Sigmoid colon (tissue), 7 donors: ENCODE results near the gene PXDN. TPM values are rescaled to one million over a fixed set of nuclear protein-coding genes. Genes with fewer than 3 reads are reported as not detected.

Experiments used
- DNase-seq: peaks from one replicate; pipeline ENCODE4 v3.0.0-alpha.2; 2019
- H3K27ac ChIP-seq, 4 donors: fragments of 200-600 bp; sonication (generic); one replicate each; pipeline ENCODE4 v1.5.1; 2016 to 2019; ENCODE audit warnings: mild to moderate bottlenecking in 1 of 4
- H3K27me3 ChIP-seq, 3 donors: fragments of 200-600 bp; sonication (generic); one replicate each; pipeline ENCODE4 v1.5.1; 2019; ENCODE audit warnings: mild to moderate bottlenecking in 1 of 3
- H3K36me3 ChIP-seq, 4 donors: fragments of 200-600 bp; sonication (generic); one replicate each; pipeline ENCODE4 v1.5.1; 2016 to 2019
- H3K4me1 ChIP-seq, 4 donors: fragments of 200-600 bp; sonication (generic); one replicate each; pipeline ENCODE4 v1.5.1; 2017 to 2019
- H3K4me3 ChIP-seq, 4 donors: fragments of 200-600 bp; sonication (generic); one replicate each; pipeline ENCODE4 v1.5.1; 2017 to 2019; ENCODE audit warnings: mild to moderate bottlenecking in 2 of 4, moderate library complexity in 1 of 4
- H3K9me3 ChIP-seq, 4 donors: fragments of 200-600 bp in 3 of 4; sonication (generic) in 3 of 4; one replicate each; pipeline versions ENCODE4 v1.5.1 to v1.6.1; 2013 to 2019
- EP300 ChIP-seq, 4 donors: sonication (generic); formaldehyde crosslinking; IDR thresholded peaks; one replicate each; pipeline ENCODE4 v1.6.1; 2017; ENCODE audit warnings: antibody characterized with exemption in 4 of 4
- POLR2A ChIP-seq, 2 donors: fragments of 450-650 bp; IDR thresholded peaks; one replicate each; pipeline ENCODE4 v1.6.1; 2016; ENCODE audit warnings: antibody characterized with exemption in 2 of 2, mild to moderate bottlenecking in 2 of 2, moderate library complexity in 2 of 2
- POLR2AphosphoS5 ChIP-seq, 4 donors: sonication (generic); formaldehyde crosslinking; IDR thresholded peaks; one replicate each; pipeline ENCODE4 v1.6.1; 2017; ENCODE audit warnings: antibody characterized with exemption in 4 of 4
- WGBS, 2 donors: extraction: QIAGEN DNeasy Blood & Tissue Kit; methylation state at CpG; one replicate each; pipeline ENCODE4 v1.1.7; 2013; 5-methylcytosine and 5-hydroxymethylcytosine counted together
- intact Hi-C: fragments of 100-400 bp; cut with DNase I; formaldehyde crosslinking; loops from one replicate; pipeline ENCODE4 v1.15.1; 2023
- polyA plus RNA-seq, 3 donors: library from polyadenylated mRNA; stranded (reverse); fragments of 200-250 nt; gene quantifications; one replicate each; pipeline ENCODE4 v1.2.3, GENCODE V29; 2013
- total RNA-seq, 4 donors: library from RNA; depleted of rRNA; stranded (reverse); fragments of >200 nt; gene quantifications; one replicate each; pipeline ENCODE4 v1.1.0, GENCODE V29; 2016
- TF ChIP-seq, protein P1 (sequence below), 4 experiments: fragments of 450-650 bp in 3 of 4; fragments of 200-600 bp in 1 of 4; IDR thresholded peaks; one replicate each; pipeline ENCODE4 v1.5.1; 2016 to 2019; ENCODE audit warnings: antibody characterized with exemption in 4 of 4, mild to moderate bottlenecking in 3 of 4, moderate library complexity in 2 of 4
- donor health status: healthy with polysubstance abuse.
- donor health status: Bipolar disorder and iron deficiency.
- donor health status: healthy.

PXDN gene
- total and polyA plus RNA-seq, 7 donors, result 1.2 to 126 (median 34.4) TPM

DNA sequence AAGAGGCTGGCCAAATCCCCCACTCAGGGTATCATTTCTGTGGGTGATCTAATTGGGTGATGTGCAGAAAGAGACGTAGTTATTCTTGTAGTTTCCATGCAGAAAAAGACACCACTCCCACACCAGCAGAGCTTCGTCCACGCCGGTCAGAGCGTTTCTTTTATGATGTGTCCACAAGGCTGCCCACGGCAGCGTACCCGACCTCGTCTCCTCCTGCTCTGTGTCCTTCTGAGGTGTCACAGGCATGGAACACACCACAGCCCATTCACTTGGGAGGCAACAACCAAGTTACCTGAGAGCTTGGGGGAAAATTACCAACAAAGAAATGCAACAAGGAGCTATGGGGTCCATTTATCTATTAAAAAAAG is 131.3 kb downstream of the PXDN start:
- Histone ChIP-seq H3K4me1 (no peaks in the 10 kb centered on the region), H3K9me3 (no peaks in the 10 kb centered on the region), H3K4me3 (no peak overlapping the region), H3K27ac (no peak overlapping the region), H3K27me3 (no peaks in the 10 kb centered on the region), H3K36me3 (no peaks in the 10 kb centered on the region)
- DNase-seq, result no peak
- intact Hi-C loops, result no loop called here
- 88 to 95% methylated on average over 9 of the region's 9 CpGs for WGBS, 2 donors
- TF ChIP-seq EP300 (IDR thresholded peaks at IDR 0.05) (no peak), POLR2A (IDR thresholded peaks at IDR 0.05) (no peak), POLR2AphosphoS5 (IDR thresholded peaks at IDR 0.05) (no peak)
- TF ChIP-seq, protein P1, sequence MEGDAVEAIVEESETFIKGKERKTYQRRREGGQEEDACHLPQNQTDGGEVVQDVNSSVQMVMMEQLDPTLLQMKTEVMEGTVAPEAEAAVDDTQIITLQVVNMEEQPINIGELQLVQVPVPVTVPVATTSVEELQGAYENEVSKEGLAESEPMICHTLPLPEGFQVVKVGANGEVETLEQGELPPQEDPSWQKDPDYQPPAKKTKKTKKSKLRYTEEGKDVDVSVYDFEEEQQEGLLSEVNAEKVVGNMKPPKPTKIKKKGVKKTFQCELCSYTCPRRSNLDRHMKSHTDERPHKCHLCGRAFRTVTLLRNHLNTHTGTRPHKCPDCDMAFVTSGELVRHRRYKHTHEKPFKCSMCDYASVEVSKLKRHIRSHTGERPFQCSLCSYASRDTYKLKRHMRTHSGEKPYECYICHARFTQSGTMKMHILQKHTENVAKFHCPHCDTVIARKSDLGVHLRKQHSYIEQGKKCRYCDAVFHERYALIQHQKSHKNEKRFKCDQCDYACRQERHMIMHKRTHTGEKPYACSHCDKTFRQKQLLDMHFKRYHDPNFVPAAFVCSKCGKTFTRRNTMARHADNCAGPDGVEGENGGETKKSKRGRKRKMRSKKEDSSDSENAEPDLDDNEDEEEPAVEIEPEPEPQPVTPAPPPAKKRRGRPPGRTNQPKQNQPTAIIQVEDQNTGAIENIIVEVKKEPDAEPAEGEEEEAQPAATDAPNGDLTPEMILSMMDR (IDR thresholded peaks at IDR 0.05), result no peak

DNA sequence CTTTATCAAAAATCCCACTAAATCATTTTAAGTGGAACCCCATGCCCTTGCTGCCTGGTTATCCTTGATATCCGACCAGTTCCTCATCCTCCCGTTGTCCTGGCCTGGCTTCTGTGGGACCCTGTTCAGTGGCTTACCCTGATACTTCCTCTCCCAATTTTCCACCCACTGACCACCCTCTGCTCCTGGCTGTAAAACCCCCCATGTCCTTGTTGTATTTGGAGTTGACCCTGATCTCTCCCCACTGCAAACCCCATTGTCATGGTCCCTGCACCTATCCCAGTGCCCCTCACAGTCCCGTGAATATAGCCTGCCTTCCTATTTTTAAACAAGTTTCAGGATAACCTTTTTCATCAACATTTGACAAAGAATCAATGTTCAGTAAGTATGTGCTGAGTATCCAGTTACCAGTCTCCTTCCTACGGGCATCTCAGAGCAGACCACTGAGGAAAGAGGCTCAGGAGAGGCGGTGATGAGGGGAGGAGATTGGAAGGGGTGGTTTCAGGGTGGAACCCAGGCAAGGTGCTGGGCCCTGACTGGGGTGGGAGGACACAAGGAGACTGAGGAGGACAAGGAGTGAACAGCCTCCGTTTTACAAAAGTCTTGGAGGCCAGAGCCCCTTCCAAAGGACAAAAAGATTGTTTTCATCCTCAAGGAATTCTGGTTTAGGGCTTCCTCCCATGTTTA is 131.8 kb downstream of the PXDN start:
- Histone ChIP-seq H3K9me3 (no peaks in the 10 kb centered on the region), H3K27ac (no peak overlapping the region), H3K4me3 (no peak overlapping the region), H3K4me1 (no peaks in the 10 kb centered on the region), H3K27me3 (no peaks in the 10 kb centered on the region), H3K36me3 (no peaks in the 10 kb centered on the region)
- 90 to 92% methylated on average over 6 of the region's 6 CpGs for WGBS, 2 donors
- TF ChIP-seq POLR2AphosphoS5 (IDR thresholded peaks at IDR 0.05), result no peak
- TF ChIP-seq, protein P1 (IDR thresholded peaks at IDR 0.05), result no peak
- TF ChIP-seq POLR2A (IDR thresholded peaks at IDR 0.05), result no peak
- no peak for TF ChIP-seq EP300 (IDR thresholded peaks at IDR 0.05)
- intact Hi-C loops, result no loop called here
- DNase-seq, result no peak

DNA sequence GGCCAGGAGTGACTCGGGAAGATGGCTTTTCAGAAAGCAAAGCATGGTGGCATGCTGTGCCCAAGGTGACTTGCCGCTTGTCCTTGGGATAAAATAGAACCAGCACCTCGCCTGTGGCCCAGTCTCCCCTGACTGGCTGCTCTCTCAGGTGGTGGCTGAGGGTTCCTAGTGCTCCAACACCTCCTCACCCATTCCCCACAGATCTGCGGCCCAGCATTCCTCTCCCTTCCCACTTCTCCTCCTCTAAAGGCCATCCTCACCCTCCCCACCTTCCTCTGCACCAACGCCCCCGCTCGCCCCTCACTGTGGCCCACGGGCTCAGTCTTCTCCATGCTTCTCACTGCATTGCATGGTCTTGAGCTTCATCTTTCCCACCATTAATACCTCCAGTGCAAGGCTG is 132.4 kb downstream of the PXDN start:
- no peaks in the 10 kb centered on the region for H3K9me3 ChIP-seq
- no peaks in the 10 kb centered on the region for H3K4me1 ChIP-seq
- DNase-seq, result no peak
- H3K27me3 ChIP-seq, result no peaks in the 10 kb centered on the region
- TF ChIP-seq EP300 (IDR thresholded peaks at IDR 0.05) (no peak), POLR2A (IDR thresholded peaks at IDR 0.05) (no peak), POLR2AphosphoS5 (IDR thresholded peaks at IDR 0.05) (no peak)
- TF ChIP-seq, protein P1 (IDR thresholded peaks at IDR 0.05), result no peak
- intact Hi-C loops, result no loop called here
- H3K36me3 ChIP-seq, result no peaks in the 10 kb centered on the region
- WGBS, 2 donors, result 80 to 90% methylated on average over 8 of the region's 8 CpGs
- H3K4me3 ChIP-seq, result no peak overlapping the region
- no peak overlapping the region for H3K27ac ChIP-seq

DNA sequence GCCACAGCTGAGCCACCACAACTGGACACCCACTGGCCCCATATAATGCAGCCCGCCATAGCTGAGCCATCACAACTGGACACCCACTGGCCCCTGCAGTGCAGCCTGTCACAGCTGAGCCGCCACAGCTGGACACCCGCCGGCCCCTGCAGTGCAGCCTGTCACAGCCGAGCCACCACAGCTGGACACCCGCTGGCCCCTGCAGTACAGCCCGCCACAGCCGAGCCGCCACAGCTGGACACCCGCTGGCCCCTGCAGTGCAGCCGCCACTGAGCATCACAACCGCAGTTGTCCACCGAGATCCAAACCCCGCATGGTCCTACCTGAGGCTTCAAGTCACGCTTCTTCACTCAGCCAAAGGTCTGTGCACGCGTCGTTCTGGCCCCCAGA is 134.2 kb downstream of the PXDN start:
- Histone ChIP-seq H3K36me3 (no peaks in the 10 kb centered on the region), H3K27me3 (no peaks in the 10 kb centered on the region), H3K4me1 (peaks cover 0 to 5% (median 0%) of the 10 kb centered on the region in 4 donors), H3K9me3 (no peaks in the 10 kb centered on the region), H3K27ac (peak overlapping the region in 1 of 4 donors; percentile 40), H3K4me3 (no peak overlapping the region)
- 88 to 91% methylated on average over 18 of the region's 18 CpGs for WGBS, 2 donors
- TF ChIP-seq, protein P1 (IDR thresholded peaks at IDR 0.05), result no peak
- peak in 2 of 4 donors; percentile 35 to 68 for TF ChIP-seq POLR2AphosphoS5 (IDR thresholded peaks at IDR 0.05)
- intact Hi-C loops, result no loop called here
- peak; percentile 81 for DNase-seq
